Measurements from ENCODE around the gene TWIST1. TPM values are rescaled to one million over a fixed set of nuclear protein-coding genes. Genes with fewer than 3 reads are reported as not detected.
A peak's percentile ranks its signal among the peaks of the same experiment; 100 is the strongest.

TWIST1 gene
- total and polyA plus RNA-seq, 8 donors, result 0.20 to 0.67 (median 0.38) TPM; not detected in 1

DNA sequence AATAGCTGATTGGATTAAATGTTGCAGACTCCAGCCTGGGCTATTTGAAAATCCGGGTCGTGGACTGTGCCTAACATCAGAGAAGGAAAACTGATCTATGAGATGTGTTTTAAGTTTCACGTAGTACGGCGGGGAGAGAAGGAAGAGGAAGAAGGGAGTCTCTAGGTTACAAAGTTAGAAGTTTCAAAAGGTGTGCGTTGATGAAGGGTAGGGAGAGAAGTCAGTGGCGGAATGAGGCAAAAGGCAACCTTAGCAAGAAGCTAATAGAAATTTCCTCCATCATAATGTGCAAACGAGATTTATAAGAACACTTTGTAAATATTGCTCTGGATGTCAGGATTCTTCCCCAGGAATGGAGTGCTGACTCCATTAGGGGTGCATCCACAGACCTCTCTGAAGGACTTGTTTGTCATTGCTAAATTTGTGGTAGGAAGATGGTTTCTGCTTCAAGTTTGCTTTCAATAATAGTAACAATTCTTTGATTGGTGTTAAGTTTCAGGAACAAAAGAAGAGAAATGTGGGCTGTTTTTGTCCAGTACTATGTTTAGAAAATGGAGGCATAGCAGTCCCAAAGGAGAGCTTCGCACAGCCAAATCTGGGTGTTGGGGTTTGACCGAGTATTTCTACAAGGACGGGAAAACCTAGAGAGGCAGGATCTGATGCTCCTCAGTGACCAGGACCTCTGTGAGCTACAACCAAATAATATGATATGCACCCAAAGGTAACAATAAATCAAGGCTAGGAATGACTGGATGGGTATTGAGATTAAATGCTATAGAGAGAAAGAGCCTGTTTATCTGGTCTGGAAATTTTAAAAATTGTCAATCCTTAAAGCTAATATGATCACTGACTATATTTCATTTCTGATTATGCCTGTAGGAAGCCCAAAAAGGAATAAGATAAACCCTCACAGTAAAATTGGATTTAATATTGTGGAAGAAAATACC, 8.2 kb downstream of the TWIST1 start:
- H3K4me3 ChIP-seq, result no peak overlapping the region
- intact Hi-C loops (cut with DNase I), result no loop called here
- H3K27ac ChIP-seq, result no peak overlapping the region
- H3K36me3 ChIP-seq, result no peaks in the 10 kb centered on the region
- TF ChIP-seq, protein P1, sequence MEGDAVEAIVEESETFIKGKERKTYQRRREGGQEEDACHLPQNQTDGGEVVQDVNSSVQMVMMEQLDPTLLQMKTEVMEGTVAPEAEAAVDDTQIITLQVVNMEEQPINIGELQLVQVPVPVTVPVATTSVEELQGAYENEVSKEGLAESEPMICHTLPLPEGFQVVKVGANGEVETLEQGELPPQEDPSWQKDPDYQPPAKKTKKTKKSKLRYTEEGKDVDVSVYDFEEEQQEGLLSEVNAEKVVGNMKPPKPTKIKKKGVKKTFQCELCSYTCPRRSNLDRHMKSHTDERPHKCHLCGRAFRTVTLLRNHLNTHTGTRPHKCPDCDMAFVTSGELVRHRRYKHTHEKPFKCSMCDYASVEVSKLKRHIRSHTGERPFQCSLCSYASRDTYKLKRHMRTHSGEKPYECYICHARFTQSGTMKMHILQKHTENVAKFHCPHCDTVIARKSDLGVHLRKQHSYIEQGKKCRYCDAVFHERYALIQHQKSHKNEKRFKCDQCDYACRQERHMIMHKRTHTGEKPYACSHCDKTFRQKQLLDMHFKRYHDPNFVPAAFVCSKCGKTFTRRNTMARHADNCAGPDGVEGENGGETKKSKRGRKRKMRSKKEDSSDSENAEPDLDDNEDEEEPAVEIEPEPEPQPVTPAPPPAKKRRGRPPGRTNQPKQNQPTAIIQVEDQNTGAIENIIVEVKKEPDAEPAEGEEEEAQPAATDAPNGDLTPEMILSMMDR (IDR thresholded peaks at IDR 0.05), result no peak
- no peak for ATAC-seq
- H3K4me1 ChIP-seq, result peaks cover 5 to 17% of the 10 kb centered on the region in 2 donors
- H3K9me3 ChIP-seq, result no peaks in the 10 kb centered on the region
- H3K27me3 ChIP-seq, result peaks cover 96 to 100% of the 10 kb centered on the region in 2 donors
- DNase-seq, result no peak

DNA sequence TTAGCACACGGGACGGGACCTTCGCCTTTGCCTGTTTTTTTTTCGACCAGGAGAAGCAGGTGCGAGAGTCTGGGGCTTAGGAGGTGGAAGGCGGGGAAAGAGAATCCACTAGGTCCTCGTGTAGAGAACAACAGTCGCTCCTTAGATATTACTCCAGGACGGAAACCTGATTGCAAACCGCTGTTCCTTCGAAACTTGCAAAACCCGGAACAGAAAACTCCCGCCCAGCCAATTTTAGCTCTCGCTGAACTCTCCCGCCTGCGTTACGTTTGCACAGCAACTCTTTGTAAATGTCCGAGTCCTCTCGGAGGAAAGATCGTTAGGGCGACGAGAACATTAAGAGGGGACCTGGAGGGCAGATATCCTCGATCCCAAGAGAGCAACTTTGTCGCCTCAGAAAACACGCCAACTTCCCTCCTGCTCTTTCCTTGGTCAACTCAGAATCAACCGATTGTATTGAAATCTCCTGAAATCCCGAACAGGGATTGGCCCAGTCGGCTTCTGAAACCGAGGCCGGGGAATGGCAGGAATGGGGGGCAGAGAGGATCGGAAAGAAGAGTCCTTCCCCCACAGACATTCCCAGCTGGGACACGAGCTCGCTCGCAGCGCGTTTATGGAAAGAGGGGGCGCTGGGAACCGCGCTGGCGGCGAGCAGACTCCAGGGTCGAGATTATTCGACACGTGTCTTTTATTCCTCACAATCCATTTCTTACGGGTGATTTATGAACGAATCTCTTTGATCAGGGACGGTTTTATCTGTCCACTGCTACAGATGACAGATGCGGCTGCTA, 9.9 kb downstream of the TWIST1 start:
- H3K36me3 ChIP-seq, result no peaks in the 10 kb centered on the region
- peak in 2 of 4 donors; percentile 35 to 68 for DNase-seq
- ATAC-seq, result peak; percentile 31
- H3K27ac ChIP-seq, result no peak overlapping the region
- TF ChIP-seq, protein P1 (IDR thresholded peaks at IDR 0.05), result no peak
- intact Hi-C loops (cut with DNase I), result no loop called here
- peaks cover 5 to 17% of the 10 kb centered on the region in 2 donors for H3K4me1 ChIP-seq
- H3K9me3 ChIP-seq, result no peaks in the 10 kb centered on the region
- H3K27me3 ChIP-seq, result peaks cover 93 to 100% of the 10 kb centered on the region in 2 donors
- H3K4me3 ChIP-seq, result peak overlapping the region; percentile 7 to 9

DNA sequence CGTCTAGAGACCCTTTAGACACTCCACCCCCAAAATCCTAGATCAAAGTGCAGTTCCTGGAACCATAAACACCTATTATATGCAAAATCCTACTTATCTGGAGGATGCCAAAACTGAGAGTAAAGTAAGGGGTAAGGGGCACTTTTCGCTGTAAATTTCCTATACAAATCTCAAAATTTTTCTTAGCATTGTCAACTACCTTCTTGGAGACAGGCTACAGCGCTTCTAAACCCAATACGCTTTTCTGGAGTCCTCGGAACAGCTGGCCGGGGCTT, 10.4 kb downstream of the TWIST1 start:
- no peak overlapping the region for H3K4me3 ChIP-seq
- intact Hi-C loops (cut with DNase I), result no loop called here
- H3K27me3 ChIP-seq, result peaks cover 88 to 100% of the 10 kb centered on the region in 2 donors
- TF ChIP-seq, protein P1 (IDR thresholded peaks at IDR 0.05), result no peak
- no peak for ATAC-seq
- H3K4me1 ChIP-seq, result peaks cover 5 to 14% of the 10 kb centered on the region in 2 donors
- no peaks in the 10 kb centered on the region for H3K36me3 ChIP-seq
- no peak overlapping the region for H3K27ac ChIP-seq
- H3K9me3 ChIP-seq, result no peaks in the 10 kb centered on the region
- no peak for DNase-seq

DNA sequence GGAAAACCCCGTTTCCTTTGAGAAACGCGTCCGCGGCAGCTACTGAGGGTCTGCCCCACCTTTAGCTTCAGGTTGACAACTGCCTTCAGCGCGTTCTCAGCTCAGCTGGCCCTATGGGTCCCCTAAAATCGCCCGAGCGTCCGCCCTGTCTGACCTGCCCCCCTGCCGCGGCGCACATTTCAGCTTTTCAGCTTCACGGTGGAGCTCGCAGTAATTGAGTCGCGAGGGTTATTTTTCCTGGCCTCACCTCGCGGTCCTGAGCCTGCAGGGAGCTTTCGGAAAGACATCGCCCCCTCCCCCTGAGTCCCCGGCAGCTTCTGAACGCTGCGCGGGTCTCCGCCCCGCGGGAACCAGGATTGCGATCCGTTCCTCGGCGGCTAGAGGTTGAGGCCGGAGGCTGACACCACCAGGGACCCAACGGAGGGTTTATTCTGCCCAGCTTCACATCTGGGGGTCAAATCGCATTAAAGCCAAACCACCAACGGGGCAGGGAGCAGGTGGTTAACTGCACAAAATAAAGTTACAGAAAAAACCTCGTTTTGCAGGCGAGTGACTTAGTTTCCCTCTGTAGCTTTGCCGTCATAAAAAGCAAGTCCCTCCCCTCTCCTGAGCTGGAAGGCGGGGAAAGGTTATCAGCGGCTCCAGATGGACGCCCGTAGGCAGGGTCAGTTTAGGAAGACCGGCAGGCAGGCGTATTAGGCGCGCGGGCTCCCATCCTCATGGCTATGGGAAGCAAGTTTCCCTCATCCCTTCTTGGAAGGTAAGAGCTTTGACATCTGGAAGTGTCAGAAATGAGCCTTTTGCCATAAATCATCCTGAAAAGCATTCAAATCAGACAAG, 11.0 kb downstream of the TWIST1 start:
- no peaks in the 10 kb centered on the region for H3K9me3 ChIP-seq
- TF ChIP-seq, protein P1 (IDR thresholded peaks at IDR 0.05), result no peak
- no peaks in the 10 kb centered on the region for H3K36me3 ChIP-seq
- no peak overlapping the region for H3K27ac ChIP-seq
- H3K4me1 ChIP-seq, result peaks cover 5 to 14% of the 10 kb centered on the region in 2 donors
- intact Hi-C loops (cut with DNase I), result no loop called here
- peaks cover 83 to 100% of the 10 kb centered on the region in 2 donors for H3K27me3 ChIP-seq
- DNase-seq (peak in 1 of 4 donors; percentile 42), ATAC-seq (no peak)
- H3K4me3 ChIP-seq, result no peak overlapping the region
